ENCODE data around the gene ARMC9.

Gene ARMC9

DNA sequence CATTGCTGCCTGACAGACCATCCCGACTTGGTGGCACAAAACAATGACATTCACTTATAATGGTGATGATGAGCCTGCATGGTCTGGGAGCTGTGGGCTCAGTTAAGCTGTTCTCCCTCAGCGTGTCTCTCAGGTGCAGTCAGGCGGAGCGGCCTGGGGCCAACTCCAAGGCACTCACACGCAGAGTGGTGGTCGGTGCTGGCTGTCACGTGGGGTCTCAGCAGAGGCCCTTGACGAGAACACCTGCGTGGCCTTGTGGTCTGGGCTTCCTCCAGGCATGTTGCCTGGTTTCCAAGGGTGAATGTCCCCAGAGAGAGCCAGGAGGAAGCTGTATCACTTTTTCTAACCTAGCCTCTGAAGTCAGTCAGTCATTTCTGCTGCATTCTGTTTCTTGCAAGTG is 29.8 kb downstream of the ARMC9 start:
- DNase-seq: no peak
- TF ChIP-seq, protein P1, sequence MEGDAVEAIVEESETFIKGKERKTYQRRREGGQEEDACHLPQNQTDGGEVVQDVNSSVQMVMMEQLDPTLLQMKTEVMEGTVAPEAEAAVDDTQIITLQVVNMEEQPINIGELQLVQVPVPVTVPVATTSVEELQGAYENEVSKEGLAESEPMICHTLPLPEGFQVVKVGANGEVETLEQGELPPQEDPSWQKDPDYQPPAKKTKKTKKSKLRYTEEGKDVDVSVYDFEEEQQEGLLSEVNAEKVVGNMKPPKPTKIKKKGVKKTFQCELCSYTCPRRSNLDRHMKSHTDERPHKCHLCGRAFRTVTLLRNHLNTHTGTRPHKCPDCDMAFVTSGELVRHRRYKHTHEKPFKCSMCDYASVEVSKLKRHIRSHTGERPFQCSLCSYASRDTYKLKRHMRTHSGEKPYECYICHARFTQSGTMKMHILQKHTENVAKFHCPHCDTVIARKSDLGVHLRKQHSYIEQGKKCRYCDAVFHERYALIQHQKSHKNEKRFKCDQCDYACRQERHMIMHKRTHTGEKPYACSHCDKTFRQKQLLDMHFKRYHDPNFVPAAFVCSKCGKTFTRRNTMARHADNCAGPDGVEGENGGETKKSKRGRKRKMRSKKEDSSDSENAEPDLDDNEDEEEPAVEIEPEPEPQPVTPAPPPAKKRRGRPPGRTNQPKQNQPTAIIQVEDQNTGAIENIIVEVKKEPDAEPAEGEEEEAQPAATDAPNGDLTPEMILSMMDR (IDR thresholded peaks at IDR 0.05): no peak
- H3K4me3 ChIP-seq: no peak overlapping the region
- H3K27me3 ChIP-seq: no peaks in the 10 kb centered on the region
- peaks cover 0 to 19% (median 6%) of the 10 kb centered on the region in 4 donors for H3K4me1 ChIP-seq
- no peak overlapping the region for H3K27ac ChIP-seq
- peaks cover 0 to 10% (median 7%) of the 10 kb centered on the region in 3 donors for H3K36me3 ChIP-seq
- no peaks in the 10 kb centered on the region for H3K9me3 ChIP-seq
- intact Hi-C loops (cut with DNase I; ENCODE audit: low total_unique reads): no loop called here

DNA sequence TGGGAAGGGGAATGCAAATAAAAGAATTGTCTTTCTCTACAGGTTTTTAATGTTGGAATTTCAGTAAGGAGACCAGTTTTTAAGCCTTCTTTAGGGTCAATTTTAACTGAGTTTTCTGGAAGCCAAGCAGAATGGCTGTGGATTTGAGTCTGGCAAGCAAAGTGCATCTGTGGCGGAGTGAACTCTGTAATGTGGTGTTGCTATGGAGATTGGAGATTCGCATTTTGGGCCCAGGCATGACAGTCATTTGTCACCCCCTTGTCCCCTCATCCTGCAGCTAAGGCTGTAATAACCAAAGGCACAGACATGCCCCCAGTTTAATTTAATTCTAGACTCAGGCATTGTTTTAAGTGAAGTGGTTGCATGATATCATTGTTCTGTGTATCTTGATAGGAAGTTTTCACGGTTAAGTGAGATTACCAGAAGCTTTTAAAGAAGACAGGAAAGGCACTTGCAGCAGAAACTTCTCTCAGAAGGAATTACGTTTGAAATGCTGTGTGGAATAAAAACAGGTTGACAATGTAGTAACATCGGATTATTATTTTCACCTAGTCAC is 30.6 kb downstream of the ARMC9 start:
- intact Hi-C loops (cut with DNase I; ENCODE audit: low total_unique reads): no loop called here
- Histone ChIP-seq H3K4me1 (peaks cover 0 to 11% (median 2%) of the 10 kb centered on the region in 4 donors), H3K4me3 (no peak overlapping the region), H3K27ac (no peak overlapping the region), H3K9me3 (no peaks in the 10 kb centered on the region), H3K36me3 (peaks cover 0 to 10% (median 7%) of the 10 kb centered on the region in 3 donors), H3K27me3 (no peaks in the 10 kb centered on the region)
- no peak for DNase-seq
- TF ChIP-seq, protein P1 (IDR thresholded peaks at IDR 0.05): no peak

DNA sequence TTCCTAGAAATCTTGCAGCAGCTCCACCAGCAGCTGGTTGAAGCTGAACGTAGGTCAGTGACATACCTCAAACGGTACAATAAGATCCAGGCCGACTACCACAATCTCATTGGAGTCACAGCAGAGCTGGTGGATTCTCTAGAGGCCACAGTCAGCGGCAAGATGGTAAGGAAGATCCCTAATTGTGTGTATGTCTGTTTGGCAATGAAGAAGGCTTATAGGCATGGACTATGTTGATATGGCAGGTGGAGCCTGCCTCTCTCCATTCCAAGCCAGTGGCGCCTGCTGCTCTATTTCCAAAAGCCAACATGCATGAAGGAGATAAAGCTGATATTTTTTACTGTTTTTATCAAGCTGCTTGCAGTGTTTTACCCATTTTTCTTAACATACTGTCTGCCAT is 36.8 kb downstream of the ARMC9 start:
- intact Hi-C loops (cut with DNase I; ENCODE audit: low total_unique reads): loop anchor here (5.0 kb wide), 1 partner anchor 177 kb away; no protein-coding TSS in a partner anchor
- Histone ChIP-seq H3K4me3 (no peak overlapping the region), H3K27me3 (no peaks in the 10 kb centered on the region), H3K9me3 (no peaks in the 10 kb centered on the region), H3K36me3 (peaks cover 18 to 37% (median 27%) of the 10 kb centered on the region in 3 donors), H3K27ac (no peak overlapping the region), H3K4me1 (no peaks in the 10 kb centered on the region)
- no peak for DNase-seq
- TF ChIP-seq, protein P1 (IDR thresholded peaks at IDR 0.05): no peak

DNA sequence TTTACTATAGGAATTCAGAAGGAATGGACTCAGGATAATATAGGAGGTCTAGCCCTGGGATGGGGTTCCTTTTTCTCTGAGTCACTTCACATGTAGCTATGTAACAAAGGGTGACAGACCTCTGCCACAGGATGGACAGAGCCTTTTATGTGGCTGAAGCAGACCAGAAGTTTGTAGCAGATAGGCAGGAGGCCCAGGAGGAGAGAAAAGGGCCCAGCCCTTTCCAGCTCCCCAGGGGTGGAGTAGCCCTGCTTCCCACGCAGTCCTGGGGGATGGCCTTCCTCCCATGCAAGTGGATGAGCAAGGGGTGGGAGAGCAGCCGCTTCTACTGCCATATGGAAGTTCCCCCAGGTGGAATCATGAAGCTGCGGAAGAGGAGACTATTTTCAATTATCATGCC is 40.3 kb downstream of the ARMC9 start:
- Histone ChIP-seq H3K4me3 (no peak overlapping the region), H3K36me3 (peaks cover 18 to 61% (median 30%) of the 10 kb centered on the region in 3 donors), H3K4me1 (no peaks in the 10 kb centered on the region), H3K9me3 (no peaks in the 10 kb centered on the region), H3K27ac (no peak overlapping the region), H3K27me3 (no peaks in the 10 kb centered on the region)
- no peak for DNase-seq
- intact Hi-C loops (cut with DNase I; ENCODE audit: low total_unique reads): loop anchor here (5.0 kb wide), 1 partner anchor 174 kb away; no protein-coding TSS in a partner anchor
- TF ChIP-seq, protein P1 (IDR thresholded peaks at IDR 0.05): no peak

DNA sequence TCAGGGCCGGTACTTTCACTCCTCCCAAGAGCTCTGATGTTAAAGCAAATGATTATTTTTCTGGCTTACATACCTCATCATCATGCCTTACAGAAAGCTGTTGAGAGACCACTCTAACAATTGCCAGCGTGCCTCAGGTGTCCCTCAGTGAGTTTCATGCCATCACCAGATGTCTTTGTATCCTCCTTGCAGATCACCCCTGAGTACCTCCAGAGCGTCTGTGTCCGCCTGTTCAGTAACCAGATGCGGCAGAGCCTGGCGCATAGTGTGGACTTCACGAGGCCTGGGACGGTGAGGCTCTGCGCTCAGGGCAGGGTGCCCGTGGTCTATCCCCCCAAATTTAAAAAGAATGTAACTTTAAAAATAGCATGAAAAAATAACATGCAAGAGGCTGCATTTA is 41.3 kb downstream of the ARMC9 start:
- H3K4me1 ChIP-seq: no peaks in the 10 kb centered on the region
- intact Hi-C loops (cut with DNase I; ENCODE audit: low total_unique reads): loop anchor here (5.0 kb wide), 1 partner anchor 173 kb away; no protein-coding TSS in a partner anchor
- TF ChIP-seq, protein P1 (IDR thresholded peaks at IDR 0.05): no peak

More for the DNA sequence above, 41.3 kb downstream of the ARMC9 start:
- Histone ChIP-seq H3K27ac (no peak overlapping the region), H3K36me3 (peaks cover 18 to 61% (median 30%) of the 10 kb centered on the region in 3 donors), H3K4me3 (no peak overlapping the region), H3K9me3 (no peaks in the 10 kb centered on the region), H3K27me3 (no peaks in the 10 kb centered on the region)
- DNase-seq: no peak
